Endothelial cell of umbilical vein (primary cell): ENCODE results near the gene TTC34. TPM values are rescaled to one million over a fixed set of nuclear protein-coding genes. Genes with fewer than 3 reads are reported as not detected.

Experiments used
- BruUV-seq: library from RNA; stranded (reverse); fragments of 400-500 nt; replicated peaks from 2 replicates; lab custom pipeline; 2021; lab: Mats Ljungman, UMichigan
- CTCF ChIA-PET: fragments of 300-600, 350-600 bp; sonication (Branson Sonifier 250); formaldehyde crosslinking; loops from one replicate; lab custom pipeline; 2021; ENCODE audit warnings: antibody characterized with exemption, inconsistent platforms; lab: Charles Lee
- POLR2A ChIA-PET: fragments of 300-600, 350-600 bp; sonication (Branson Sonifier 250); formaldehyde crosslinking; loops from one replicate; lab custom pipeline; 2021; ENCODE audit warnings: antibody characterized with exemption, inconsistent platforms; lab: Charles Lee
- DNase-seq: peaks from one replicate; pipeline ENCODE4 v3.0.0-alpha.2; 2011; ENCODE audit warnings: low read depth, low spot score
- FAIRE-seq: peaks from 2 replicates; lab custom pipeline; 2011; peaks lifted over from hg19 to GRCh38; lab: Jason Lieb, UNC
- H2AFZ ChIP-seq: 2 replicates; pipeline ENCODE4 v1.6.0; 2012; ENCODE audit warnings: low read depth, low read length, control low read depth, inconsistent platforms
- H3K27ac ChIP-seq: 2 replicates; pipeline ENCODE4 v1.5.1; 2011; ENCODE audit warnings: low read depth, mild to moderate bottlenecking, control low read depth, low read length, moderate library complexity; ENCODE audit not compliant: insufficient read depth
- H3K27me3 ChIP-seq, 2 experiments: 2 replicates each; pipeline versions ENCODE4 v1.6.0 to v1.6.1; 2011; ENCODE audit warnings: low read length in 2 of 2, mixed read lengths in 1 of 2; ENCODE audit not compliant: control insufficient read depth in 2 of 2, insufficient read depth in 2 of 2
- H3K36me3 ChIP-seq, 2 experiments: 2 replicates in 1 of 2; 3 replicates in 1 of 2; pipeline ENCODE4 v1.5.1; 2011; ENCODE audit warnings: low read length in 2 of 2, mild to moderate bottlenecking in 1 of 2, moderate library complexity in 1 of 2; ENCODE audit not compliant: control insufficient read depth in 2 of 2, insufficient read depth in 2 of 2; ENCODE audit errors: extremely low read depth in 1 of 2
- H3K4me1 ChIP-seq: 3 replicates; pipeline ENCODE4 v1.5.1; 2011; ENCODE audit warnings: mild to moderate bottlenecking, low read length; ENCODE audit not compliant: control insufficient read depth, insufficient read depth; ENCODE audit errors: extremely low read depth
- H3K4me2 ChIP-seq: 2 replicates; pipeline ENCODE4 v1.6.1; 2011; ENCODE audit warnings: low read length, control low read depth, mixed read lengths; ENCODE audit not compliant: insufficient read depth
- H3K4me3 ChIP-seq, 3 experiments: fragments of 200-600 bp in 1 of 3; sonication (generic), shearing (Covaris generic) in 1 of 3; replicated peaks in 1 of 3; 2 replicates each; pipeline ENCODE4 v1.5.1; 2011 to 2016; ENCODE audit warnings: control low read depth in 3 of 3, low read length in 3 of 3, mild to moderate bottlenecking in 2 of 3, inconsistent platforms in 1 of 3, low read depth in 1 of 3, moderate library complexity in 1 of 3; ENCODE audit not compliant: insufficient read depth in 1 of 3
- H3K79me2 ChIP-seq: 2 replicates; pipeline ENCODE4 v1.6.0; 2012; ENCODE audit warnings: low read length, inconsistent platforms; ENCODE audit not compliant: control insufficient read depth, insufficient read depth
- H3K9ac ChIP-seq: replicated peaks from 2 replicates; pipeline ENCODE3; 2011; ENCODE audit warnings: low read length, control low read depth; ENCODE audit not compliant: insufficient read depth; ENCODE audit errors: extremely low read depth
- H3K9me1 ChIP-seq: replicated peaks from 3 replicates; pipeline ENCODE4 v1.6.0; 2011; ENCODE audit warnings: mild to moderate bottlenecking, low read length; ENCODE audit not compliant: control insufficient read depth, insufficient read depth; ENCODE audit errors: extremely low read depth
- H3K9me3 ChIP-seq: replicated peaks from 2 replicates; pipeline ENCODE4 v1.5.1; 2012; ENCODE audit warnings: low read length, inconsistent platforms; ENCODE audit not compliant: control insufficient read depth, insufficient read depth
- H4K20me1 ChIP-seq: replicated peaks from 2 replicates; pipeline ENCODE3; 2011; ENCODE audit warnings: mild to moderate bottlenecking, low read length; ENCODE audit not compliant: control insufficient read depth, insufficient read depth; ENCODE audit errors: extremely low read depth
- CTCF ChIP-seq, 2 donors: IDR thresholded peaks; 1 replicate in 1 of 2; 2 replicates in 1 of 2; pipeline ENCODE4 v1.5.1; 2011; ENCODE audit warnings: low read length in 2 of 2, mild to moderate bottlenecking in 2 of 2, moderate library complexity in 2 of 2, control low read depth in 1 of 2, inconsistent platforms in 1 of 2, low read depth in 1 of 2; ENCODE audit not compliant: insufficient read depth in 1 of 2; ENCODE audit errors: extremely low read depth in 1 of 2
- EZH2 ChIP-seq: IDR thresholded peaks from 2 replicates; pipeline ENCODE4 v1.6.1; 2012; ENCODE audit warnings: borderline replicate concordance, low read depth, mild to moderate bottlenecking, moderate library complexity, low read length, inconsistent platforms; ENCODE audit not compliant: severe bottlenecking
- FOS ChIP-seq: IDR thresholded peaks from 2 replicates; pipeline ENCODE4 v1.6.1; 2011; ENCODE audit warnings: mild to moderate bottlenecking, low read length, moderate library complexity, borderline replicate concordance; ENCODE audit not compliant: insufficient read depth
- GATA2 ChIP-seq: IDR thresholded peaks from 2 replicates; pipeline ENCODE4 v1.7.0; 2011; ENCODE audit warnings: low read depth, mild to moderate bottlenecking, moderate library complexity, mixed read lengths, low read length; ENCODE audit not compliant: insufficient read length, insufficient read depth
- JUN ChIP-seq: IDR thresholded peaks from 2 replicates; pipeline ENCODE4 v1.6.1; 2011; ENCODE audit warnings: borderline replicate concordance, low read depth; ENCODE audit not compliant: insufficient read length, insufficient read depth
- MYC ChIP-seq: IDR thresholded peaks from one replicate; pipeline ENCODE4 v1.6.1; 2011; ENCODE audit warnings: mild to moderate bottlenecking, low read depth, low read length
- POLR2A ChIP-seq: IDR thresholded peaks from 2 replicates; pipeline ENCODE4 v1.6.1; 2012; ENCODE audit warnings: low read depth, mild to moderate bottlenecking, control low read depth, low read length
- POLR2AphosphoS5 ChIP-seq: IDR thresholded peaks from 2 replicates; pipeline ENCODE4 v1.6.1; 2012; ENCODE audit warnings: low read depth, mild to moderate bottlenecking, control low read depth, low read length, moderate library complexity; ENCODE audit not compliant: insufficient read depth
- dilution Hi-C: fragments of 300-500 bp; cut with MboI; formaldehyde crosslinking; loops from one replicate; pipeline ENCODE4 v1.15.0; 2019; ENCODE audit warnings: low sequenced_read_pairs; ENCODE audit not compliant: extremely low pct_ligation_motif_present
- intact Hi-C: fragments of 100-400 bp; cut with micrococcal nuclease; formaldehyde crosslinking; loops from one replicate; pipeline ENCODE4 v1.10.0; 2022
- polyA plus RNA-seq, 4 experiments: library from polyadenylated mRNA; depleted of rRNA in 3 of 4; stranded (reverse) in 3 of 4; unstranded in 1 of 4; fragments of >200 nt; gene quantifications; 2 replicates each; pipeline versions ENCODE4 v1.2.1 to v1.2.3, GENCODE V29; 2011 to 2012; ENCODE audit warnings: missing spikeins in 1 of 4
- total RNA-seq: library from RNA; stranded (reverse); gene quantifications from 2 replicates; pipeline ENCODE4 v1.2.3, GENCODE V29; 2021
- TF ChIP-seq, protein P1 (sequence below): IDR thresholded peaks from 2 replicates; pipeline ENCODE4 v1.6.1; 2011; ENCODE audit not compliant: insufficient read depth, insufficient read length

The TTC34 gene
- total and polyA plus RNA-seq, 2 donors (not counting 3 experiments of a cell fraction or from before 2014, with no cell fraction given): 0.08 to 0.77 TPM

DNA sequence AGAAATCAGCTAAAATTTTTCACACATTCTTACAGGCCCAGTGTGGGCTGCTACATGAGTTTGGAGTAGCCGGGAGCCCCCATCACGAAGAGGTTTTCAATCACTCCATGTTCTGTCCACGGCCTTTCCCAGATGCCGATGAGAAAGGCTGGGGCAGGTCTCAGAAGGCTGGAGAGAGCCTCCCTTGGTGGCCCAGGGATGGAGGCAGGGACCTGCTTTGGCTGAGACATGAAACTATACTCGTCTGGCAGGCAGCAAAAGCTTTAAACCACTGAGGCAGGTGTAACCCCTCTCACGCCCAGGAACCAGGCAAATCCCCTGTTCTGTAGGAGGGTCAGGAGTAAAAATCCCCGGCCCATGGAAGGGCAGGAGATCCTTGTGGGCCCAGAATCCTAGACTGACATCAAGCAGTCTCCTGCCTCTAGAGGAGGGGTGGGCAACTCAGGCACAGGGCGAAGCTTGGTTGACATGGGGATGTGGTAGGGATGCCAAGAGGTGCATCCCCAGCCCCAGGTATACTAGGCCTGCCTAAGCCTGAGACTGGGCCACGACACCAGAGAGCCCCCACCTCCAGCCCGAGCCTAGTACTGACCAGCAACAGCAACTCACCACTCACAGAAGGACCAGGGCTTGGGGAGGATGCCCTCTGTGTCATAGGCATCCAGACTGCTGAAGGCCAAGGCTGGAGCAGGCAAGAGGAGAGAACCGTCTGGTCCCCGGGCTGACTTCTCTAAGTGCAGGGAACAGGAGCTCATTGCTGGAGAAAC lies 177.7 kb downstream of the TTC34 start:
- no peak for FAIRE-seq
- ChIA-PET CTCF (no interaction called here), POLR2A (no interaction called here)
- Histone ChIP-seq H3K27me3 (peaks cover 6 to 8% of the 10 kb centered on the region in 2 experiments), H3K9me1 (no peaks in the 10 kb centered on the region), H3K4me2 (no peak overlapping the region), H3K4me3 (no peak overlapping the region), H2AFZ (no peak overlapping the region), H3K79me2 (no peaks in the 10 kb centered on the region), H4K20me1 (no peaks in the 10 kb centered on the region), H3K4me1 (no peaks in the 10 kb centered on the region), H3K9ac (no peak overlapping the region), H3K9me3 (no peaks in the 10 kb centered on the region), H3K36me3 (no peaks in the 10 kb centered on the region), H3K27ac (no peak overlapping the region)
- no peak for TF ChIP-seq MYC
- no peak for TF ChIP-seq JUN
- no peak for TF ChIP-seq EZH2
- TF ChIP-seq FOS: no peak
- TF ChIP-seq CTCF (IDR thresholded peaks at IDR 0.05; ENCODE audit: extremely low read depth in 1 of 2, insufficient read depth in 1 of 2, low read depth in 1 of 2, low read length in 2 of 2): no peak
- TF ChIP-seq POLR2AphosphoS5: no peak
- no peak for TF ChIP-seq GATA2
- no peak for TF ChIP-seq POLR2A
- TF ChIP-seq, protein P1, sequence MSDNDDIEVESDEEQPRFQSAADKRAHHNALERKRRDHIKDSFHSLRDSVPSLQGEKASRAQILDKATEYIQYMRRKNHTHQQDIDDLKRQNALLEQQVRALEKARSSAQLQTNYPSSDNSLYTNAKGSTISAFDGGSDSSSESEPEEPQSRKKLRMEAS: no peak
- no TSS peak for BruUV-seq
- DNase-seq: no peak
- intact Hi-C loops: no loop called here
- dilution Hi-C loops: no loop called here
